Measurements from ENCODE around the gene ESR1.

DNA sequence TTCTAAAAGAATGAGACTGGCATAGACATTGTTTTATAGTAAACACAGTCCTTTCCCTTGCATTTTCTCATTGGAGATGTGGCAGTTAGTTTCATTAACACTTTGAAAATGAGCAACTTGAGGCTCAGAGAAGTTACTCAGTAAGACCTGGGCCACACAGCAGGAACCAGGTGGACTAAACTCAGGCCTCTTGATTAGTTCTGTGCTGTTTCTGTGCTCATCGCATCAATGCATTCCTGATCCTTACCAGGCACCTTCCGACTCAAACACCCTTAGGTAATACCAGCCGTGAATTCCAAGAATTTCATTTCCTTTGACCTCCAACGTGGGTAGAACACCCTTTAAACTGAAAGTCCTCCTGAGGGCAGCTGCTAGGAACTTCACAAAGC is 362.8 kb downstream of the ESR1 start:
- TF ChIP-seq, protein P1, sequence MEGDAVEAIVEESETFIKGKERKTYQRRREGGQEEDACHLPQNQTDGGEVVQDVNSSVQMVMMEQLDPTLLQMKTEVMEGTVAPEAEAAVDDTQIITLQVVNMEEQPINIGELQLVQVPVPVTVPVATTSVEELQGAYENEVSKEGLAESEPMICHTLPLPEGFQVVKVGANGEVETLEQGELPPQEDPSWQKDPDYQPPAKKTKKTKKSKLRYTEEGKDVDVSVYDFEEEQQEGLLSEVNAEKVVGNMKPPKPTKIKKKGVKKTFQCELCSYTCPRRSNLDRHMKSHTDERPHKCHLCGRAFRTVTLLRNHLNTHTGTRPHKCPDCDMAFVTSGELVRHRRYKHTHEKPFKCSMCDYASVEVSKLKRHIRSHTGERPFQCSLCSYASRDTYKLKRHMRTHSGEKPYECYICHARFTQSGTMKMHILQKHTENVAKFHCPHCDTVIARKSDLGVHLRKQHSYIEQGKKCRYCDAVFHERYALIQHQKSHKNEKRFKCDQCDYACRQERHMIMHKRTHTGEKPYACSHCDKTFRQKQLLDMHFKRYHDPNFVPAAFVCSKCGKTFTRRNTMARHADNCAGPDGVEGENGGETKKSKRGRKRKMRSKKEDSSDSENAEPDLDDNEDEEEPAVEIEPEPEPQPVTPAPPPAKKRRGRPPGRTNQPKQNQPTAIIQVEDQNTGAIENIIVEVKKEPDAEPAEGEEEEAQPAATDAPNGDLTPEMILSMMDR (IDR thresholded peaks at IDR 0.05) = no peak
- TF ChIP-seq POLR2A (IDR thresholded peaks at IDR 0.05) (no peak), POLR2AphosphoS5 (IDR thresholded peaks at IDR 0.05) (no peak), EP300 (IDR thresholded peaks at IDR 0.05) (no peak)

Measured in upper lobe of left lung (tissue), 4 donors.